PC-3 (cell line): ENCODE measurements around the gene TPK1.

Experiments used
- EZH2 ChIP-seq: fragments of 300-600 bp; sonication (generic); IDR thresholded peaks from one replicate; pipeline ENCODE4 v1.6.1; 2017; ENCODE audit warnings: antibody characterized with exemption, mild to moderate bottlenecking, low read length; ENCODE audit not compliant: unreplicated experiment
- EZH2phosphoT487 ChIP-seq: fragments of 300-600 bp; sonication (generic); IDR thresholded peaks from 2 replicates; pipeline ENCODE4 v1.6.1; 2018; ENCODE audit warnings: mild to moderate bottlenecking, antibody characterized with exemption, low read length, borderline replicate concordance
- TF ChIP-seq, protein P1 (sequence below): fragments of 300-600 bp; sonication (generic); conservative IDR thresholded peaks from 2 replicates; pipeline ENCODE4 v1.5.1; 2017; ENCODE audit warnings: antibody characterized with exemption, low read depth, mild to moderate bottlenecking, low read length

DNA sequence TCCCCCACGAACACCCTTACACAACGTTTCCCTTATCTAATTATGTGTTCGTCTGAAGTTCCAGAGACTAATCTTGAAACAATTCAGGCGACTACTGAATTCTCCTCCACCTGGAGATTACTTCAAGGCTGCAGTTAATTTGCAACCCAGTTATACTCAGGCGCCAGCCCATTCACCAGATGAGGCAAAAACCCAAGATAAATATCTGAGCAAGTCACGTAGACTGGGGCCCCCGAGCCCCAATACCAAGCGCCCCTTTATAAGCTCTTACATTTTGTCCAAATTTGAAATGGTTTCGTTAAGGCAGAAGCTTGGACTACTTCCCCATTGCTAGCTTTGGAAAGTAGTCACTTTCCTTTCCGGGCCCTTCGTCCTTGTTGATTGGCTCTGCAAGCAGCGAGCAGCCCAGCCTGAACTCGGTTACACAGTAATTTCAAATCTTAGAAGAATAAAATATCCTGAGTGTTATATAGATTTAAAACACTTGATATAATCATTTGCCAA, 1.2 kb downstream of the TPK1 start:
- TF ChIP-seq EZH2phosphoT487 (no peak), EZH2 (no peak)
- TF ChIP-seq, protein P1, sequence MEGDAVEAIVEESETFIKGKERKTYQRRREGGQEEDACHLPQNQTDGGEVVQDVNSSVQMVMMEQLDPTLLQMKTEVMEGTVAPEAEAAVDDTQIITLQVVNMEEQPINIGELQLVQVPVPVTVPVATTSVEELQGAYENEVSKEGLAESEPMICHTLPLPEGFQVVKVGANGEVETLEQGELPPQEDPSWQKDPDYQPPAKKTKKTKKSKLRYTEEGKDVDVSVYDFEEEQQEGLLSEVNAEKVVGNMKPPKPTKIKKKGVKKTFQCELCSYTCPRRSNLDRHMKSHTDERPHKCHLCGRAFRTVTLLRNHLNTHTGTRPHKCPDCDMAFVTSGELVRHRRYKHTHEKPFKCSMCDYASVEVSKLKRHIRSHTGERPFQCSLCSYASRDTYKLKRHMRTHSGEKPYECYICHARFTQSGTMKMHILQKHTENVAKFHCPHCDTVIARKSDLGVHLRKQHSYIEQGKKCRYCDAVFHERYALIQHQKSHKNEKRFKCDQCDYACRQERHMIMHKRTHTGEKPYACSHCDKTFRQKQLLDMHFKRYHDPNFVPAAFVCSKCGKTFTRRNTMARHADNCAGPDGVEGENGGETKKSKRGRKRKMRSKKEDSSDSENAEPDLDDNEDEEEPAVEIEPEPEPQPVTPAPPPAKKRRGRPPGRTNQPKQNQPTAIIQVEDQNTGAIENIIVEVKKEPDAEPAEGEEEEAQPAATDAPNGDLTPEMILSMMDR: no peak
